NOMO-1 treated with dmso at 0.1 percent for 144 hours (cell line): ENCODE results near the gene CRYBA2.

Source experiments
- DNase-seq: peaks from one replicate; lab custom pipeline; 2025; ENCODE audit not compliant: unreplicated experiment; lab: John Stamatoyannopoulos, UW

CRYBA2 gene, protein sequence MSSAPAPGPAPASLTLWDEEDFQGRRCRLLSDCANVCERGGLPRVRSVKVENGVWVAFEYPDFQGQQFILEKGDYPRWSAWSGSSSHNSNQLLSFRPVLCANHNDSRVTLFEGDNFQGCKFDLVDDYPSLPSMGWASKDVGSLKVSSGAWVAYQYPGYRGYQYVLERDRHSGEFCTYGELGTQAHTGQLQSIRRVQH

DNA sequence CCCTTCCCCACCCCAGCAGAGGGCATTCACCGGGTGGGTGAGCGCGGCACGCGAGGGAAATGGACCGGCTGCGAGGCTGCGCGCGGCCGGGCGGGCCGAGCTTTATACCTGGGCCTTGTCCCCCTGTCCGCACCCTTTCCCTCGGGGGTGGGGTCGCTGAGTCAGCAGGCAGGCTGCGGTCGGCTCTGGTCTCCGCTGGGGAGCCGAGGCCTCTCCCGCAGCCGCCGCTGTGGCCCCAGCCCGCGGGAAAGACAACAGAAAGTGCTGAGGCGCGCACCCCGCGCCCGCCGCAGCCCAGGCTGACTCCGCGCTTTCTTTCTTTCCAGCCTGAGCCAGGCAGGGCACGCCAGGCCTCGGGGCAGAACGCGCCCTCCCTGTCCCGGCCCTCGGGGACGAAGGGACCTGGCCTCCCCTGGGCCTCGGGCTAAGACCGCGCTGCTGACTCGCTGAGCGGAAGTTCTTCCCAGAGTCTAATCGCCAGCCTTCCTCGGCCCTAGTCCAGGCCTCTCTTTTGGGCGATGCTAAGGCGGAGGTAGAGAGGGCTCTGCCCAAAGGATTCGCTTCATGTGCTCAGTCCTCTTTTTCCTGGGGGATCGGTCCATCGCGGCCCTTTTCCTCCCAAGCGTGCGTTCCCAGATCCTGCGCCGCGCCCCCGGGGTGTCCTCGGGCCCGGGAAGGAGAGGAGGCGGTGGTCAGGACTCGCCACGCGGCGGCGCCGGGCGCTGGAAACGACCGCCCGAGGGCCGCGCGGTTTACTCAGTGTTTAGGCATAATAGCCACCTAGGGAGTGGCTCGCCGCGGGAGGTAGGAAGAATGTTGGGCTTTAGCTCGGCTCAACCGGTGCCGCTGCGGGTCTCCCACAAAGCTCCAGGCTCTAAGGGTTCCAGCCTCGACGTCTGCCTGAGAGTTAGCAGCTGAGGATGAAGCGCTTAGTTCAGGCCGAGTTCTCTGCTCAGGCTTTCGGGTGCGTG, at the start of gene CRYBA2:
CRYBA2 (minus strand) TSS at position 78 of the 971 bp plus-strand sequence. CDS start 246 bp downstream, outside the sequence.
- no peak for DNase-seq

DNA sequence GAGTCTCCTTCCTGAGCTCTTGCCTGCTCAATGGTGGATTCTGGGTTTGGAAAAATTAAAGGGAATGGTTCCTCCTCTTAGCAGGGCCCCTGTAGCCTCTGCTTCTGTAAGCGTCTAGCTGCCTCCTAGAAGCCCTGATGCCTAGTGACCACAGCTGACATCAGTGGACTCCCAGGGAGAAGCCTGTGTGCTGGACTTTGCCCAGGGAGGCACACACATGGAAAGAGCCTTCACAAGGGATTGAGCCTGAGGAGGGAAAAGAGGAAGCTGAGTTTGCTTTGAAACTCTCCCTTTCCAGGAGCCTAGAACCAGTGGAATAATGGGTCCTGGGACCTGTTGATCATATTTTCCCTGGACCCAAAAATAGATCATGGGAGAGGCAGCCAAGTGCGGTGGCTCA, 49.5 kb upstream of the CRYBA2 start:
- no peak for DNase-seq

GRCh38 chr2:219042157-219042556, 48.9 kb upstream of the CRYBA2 start:
- DNase-seq = no peak

DNA sequence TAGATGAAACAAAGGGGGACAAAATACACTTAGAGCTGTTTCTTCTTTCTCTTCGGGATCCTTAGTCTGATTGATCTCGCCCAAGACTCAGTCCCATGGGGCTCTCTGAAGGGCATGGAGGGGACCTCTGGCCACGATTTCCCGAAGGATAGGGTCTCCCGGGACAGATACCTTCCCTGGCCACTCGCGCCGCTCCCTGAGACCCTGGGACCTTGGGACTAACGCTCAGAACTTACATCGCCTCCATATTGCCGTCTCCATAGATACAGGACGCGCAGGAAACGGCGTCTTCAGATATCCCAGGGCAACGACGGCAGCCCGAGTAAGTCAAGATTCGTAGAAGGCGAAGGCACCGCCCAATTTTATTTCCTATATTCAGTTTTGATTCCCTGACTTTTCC, 48.0 kb upstream of the CRYBA2 start, which contains the start of gene CFAP65:
CFAP65 (minus strand) TSS at position 265 of the 400 bp plus-strand sequence. CDS start 2,468 bp downstream, outside the sequence.
- DNase-seq = no peak

GRCh38 chr2:219038600-219038999, 45.4 kb upstream of the CRYBA2 start:
- DNase-seq = no peak

DNA sequence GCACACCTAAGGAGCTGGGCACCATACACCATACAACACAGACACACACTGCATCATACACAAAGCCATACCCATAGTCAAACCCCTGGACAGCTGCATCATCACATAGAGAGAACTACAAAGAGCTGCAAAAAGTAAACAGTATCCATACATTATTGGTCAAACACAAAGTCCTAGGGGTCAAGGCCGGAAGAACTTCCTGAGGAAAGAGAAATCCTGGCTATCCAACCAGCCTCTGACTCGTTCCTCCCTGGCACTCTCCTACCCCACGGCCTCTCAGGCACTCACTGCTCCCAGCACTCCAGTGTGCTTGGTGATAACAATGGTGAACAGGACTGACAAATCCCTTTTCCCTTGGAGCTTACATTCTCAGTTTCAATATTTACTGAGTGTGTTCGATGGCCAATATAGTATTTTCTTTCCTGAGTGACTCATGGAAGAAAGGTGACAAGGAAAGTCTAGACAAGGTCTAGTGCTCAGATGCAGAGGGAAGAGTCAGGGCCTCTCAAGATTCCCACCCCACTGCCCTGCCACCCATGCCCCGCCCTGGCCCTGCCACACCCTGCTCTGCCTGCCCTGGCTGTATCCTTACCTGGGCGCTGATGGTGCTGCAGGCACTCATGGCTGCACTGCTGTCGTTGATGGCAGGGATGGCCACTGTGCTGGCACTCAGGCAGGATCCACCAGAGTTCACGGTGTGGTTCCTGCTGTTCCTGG, 44.7 kb upstream of the CRYBA2 start:
- no peak for DNase-seq

DNA sequence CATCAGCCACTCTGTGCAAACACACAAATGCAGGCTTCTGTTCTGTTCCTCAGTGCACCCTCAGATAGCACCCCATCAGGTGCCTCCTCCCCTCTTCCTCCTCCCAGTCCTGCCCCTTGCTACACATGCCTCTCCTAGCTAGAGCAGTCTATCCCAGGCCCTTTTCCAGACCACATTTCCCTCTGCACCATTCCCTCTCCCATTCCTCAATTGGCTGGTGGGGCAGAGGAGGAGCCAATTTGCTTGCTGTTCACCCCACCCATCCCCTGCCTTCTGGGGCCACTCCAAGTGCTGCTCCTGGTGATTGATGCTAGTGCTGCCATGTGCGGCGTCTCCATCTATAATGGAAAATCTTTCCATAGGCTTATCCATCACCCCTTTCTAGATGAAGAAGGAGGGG, 42.7 kb upstream of the CRYBA2 start:
- DNase-seq = no peak

- no peak for DNase-seq
These were observed 41.6 kb upstream of the CRYBA2 start for GRCh38 chr2:219034823-219035222.

GRCh38 chr2:219032051-219032745, 39.0 kb upstream of the CRYBA2 start:
- DNase-seq = no peak

- DNase-seq = no peak
These were observed 38.0 kb upstream of the CRYBA2 start for GRCh38 chr2:219031005-219031738.

- DNase-seq = no peak
These were observed 37.1 kb upstream of the CRYBA2 start for GRCh38 chr2:219030177-219030940.

DNA sequence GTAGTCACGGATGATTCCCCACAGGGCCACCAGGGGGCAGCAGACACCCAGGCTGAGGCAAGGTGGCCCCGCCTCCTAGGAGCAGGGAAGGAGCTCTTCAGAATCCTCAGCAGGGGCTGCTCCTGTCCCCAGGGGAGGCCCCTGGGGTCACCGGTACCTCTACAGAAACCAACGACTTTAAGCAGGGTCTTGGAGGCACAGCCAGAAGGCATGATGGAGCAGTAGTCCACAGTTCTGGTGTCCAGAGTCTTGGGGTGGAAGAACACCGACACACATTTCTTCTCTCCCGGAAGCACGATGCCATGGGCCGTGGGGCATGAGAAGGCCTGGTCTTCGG, 36.6 kb upstream of the CRYBA2 start:
- DNase-seq = peak; percentile 22

- DNase-seq = no peak
These were observed 36.0 kb upstream of the CRYBA2 start for GRCh38 chr2:219028996-219029828.

- no peak for DNase-seq
These were observed 34.9 kb upstream of the CRYBA2 start for GRCh38 chr2:219028141-219028540.

- no peak for DNase-seq
These were observed 34.4 kb upstream of the CRYBA2 start for GRCh38 chr2:219027511-219028055.

- DNase-seq = no peak
These were observed 33.7 kb upstream of the CRYBA2 start for GRCh38 chr2:219026946-219027345.

GRCh38 chr2:219025637-219026585, 32.7 kb upstream of the CRYBA2 start:
- no peak for DNase-seq
